ENCODE data around the gene CORO2A.

CORO2A gene

GRCh38 chr9:98171176-98171925 lies 21.1 kb downstream of the CORO2A start:
- DNase-seq (ENCODE audit: low read depth), result no peak

GRCh38 chr9:98168941-98169488 lies 23.4 kb downstream of the CORO2A start:
- no peak for DNase-seq (ENCODE audit: low read depth)

DNA sequence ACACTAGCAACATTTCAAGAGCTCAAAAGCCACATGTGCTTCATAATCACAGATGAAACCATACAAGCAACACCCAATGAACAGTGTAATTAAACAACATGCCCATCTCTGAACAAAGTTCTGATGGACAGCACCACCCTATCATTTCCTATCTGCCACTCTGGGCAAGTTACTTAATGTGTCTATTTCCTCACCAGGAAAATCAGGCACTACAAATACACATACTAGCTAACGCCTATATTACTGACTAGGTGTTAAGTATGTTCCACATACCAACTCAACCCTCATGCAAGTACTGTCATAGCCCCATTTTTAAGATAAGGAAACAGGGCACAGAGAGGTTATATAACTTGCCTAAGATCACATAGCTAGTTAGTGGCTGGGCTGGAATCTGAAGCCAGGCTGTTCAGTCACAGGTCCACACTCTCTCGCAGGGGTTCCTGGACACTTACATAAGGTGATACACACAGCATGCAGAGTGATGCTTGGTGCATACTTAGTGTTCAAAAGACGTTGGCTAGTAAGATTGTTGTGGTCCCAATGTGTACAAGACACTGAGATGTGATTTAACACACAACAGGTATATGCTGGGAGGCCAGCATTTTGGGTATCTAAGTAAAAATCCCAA lies 24.2 kb downstream of the CORO2A start:
- no peak for DNase-seq (ENCODE audit: low read depth)

- no peak for DNase-seq (ENCODE audit: low read depth)
Measured at GRCh38 chr9:98164912-98165311, 27.5 kb downstream of the CORO2A start.

DNA sequence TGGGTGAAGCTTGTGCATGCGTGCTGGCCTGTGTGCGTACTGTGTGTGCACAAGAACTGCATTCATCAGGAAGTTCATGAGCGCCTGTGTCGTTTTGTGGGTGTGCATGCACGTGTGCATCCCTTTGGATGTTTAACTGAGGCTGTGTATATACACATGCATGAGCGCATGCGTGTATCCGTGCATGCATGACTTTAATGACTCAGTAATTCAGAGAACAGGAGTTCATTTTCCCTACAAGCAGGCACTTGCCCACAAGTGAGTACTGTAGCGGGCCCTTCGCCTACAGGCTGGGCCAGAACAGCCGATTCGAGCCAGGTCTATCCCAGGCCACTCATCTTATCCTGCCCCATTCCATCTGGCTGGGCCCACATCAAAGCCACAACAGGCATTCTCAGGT lies 29.8 kb downstream of the CORO2A start:
- DNase-seq (ENCODE audit: low read depth), result no peak

DNA sequence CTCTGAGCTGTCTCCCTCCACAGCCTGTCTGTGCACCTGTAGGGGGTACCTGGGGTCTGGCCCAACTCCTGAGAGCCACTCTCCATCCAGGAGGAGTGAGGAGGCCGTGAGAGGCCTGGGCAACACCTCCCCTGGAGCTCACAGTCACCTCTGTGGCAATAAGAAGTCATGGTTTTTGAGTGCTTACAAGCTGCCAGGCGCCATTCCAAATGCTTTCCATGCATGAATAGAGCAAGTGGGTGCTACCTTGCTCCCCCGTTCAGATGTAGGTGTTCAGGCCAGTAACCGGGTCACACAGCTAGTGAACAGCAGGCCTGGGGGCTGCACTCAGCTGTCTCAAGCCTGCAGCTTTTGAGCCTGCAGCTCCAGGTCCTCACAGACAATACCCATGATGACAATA lies 30.6 kb downstream of the CORO2A start:
- DNase-seq (ENCODE audit: low read depth), result no peak

DNA sequence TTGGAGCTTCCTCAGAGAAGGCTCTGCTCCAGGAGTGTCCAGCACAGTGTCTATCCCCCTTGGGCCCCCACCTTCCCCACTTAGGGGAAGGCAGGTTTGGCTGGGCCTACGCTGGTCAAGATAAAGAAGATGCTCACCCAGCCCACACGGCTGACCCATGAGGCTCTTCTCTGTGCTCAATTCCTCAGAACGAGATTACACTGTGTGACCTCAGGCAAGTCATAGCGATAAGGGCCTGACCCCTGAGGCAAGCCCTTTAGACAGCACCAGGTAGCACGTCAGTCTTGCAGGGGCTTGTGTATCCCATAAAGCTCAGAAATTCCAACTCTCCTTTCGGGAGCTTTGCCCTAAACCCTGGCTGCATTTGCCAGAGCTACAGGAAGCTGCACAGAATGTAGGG lies 32.6 kb downstream of the CORO2A start:
- DNase-seq (ENCODE audit: low read depth), result no peak

DNA sequence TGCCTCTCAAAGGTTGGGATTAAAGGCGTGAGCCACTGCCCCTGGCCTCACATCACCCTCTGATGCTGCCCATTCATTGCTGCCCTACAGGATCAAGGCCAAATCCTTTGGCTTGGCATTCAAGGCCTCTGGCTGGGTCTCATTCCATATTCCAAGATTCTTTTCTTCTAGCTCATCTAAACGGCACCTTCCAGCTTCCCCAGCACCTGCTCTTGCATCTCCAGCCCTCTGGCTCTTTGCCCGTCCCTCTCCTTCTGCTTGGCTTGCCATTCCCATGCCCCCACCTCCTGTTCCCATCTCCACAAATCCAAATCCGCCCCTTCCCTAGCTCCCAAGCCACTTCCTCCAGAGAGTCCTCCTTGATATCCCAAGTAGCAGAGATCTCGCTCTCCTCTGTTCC lies 33.1 kb downstream of the CORO2A start:
- no peak for DNase-seq (ENCODE audit: low read depth)

DNA sequence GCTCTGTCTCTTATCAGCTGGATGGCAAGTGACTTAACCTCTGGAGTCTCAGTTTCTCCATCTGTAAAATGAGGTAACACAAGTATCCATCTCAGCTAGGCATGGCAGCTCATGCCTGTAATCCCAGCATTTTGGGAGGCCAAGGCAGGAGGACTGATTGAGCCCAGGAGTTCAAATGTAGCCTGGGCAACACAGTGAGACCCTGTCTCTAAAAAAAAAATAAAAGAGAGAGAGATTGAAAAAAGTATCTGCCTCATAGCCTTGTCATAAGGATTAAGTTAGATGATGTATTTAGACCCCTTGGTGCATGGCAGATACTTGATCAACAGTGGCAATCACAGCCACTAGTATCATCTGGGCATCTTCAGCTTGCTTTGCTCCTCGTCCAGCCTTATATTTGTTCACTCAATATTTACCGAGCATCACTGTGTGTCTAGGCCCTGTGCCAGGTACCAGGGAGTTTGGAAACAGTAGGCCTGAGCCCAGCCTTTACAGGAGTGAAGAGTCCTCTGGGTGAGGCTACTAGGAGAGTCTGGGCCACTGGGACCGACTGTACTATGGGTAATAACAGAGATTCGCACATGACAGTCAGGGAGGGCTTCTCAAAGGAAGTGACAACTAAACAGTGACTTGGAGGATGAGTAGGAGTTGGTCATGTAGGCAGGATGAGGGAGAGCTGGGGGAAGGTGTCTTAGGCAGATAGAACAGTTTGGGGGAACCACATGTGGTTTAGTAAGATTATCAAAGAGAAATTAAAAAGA lies 34.2 kb downstream of the CORO2A start:
- DNase-seq (ENCODE audit: low read depth), result no peak

DNA sequence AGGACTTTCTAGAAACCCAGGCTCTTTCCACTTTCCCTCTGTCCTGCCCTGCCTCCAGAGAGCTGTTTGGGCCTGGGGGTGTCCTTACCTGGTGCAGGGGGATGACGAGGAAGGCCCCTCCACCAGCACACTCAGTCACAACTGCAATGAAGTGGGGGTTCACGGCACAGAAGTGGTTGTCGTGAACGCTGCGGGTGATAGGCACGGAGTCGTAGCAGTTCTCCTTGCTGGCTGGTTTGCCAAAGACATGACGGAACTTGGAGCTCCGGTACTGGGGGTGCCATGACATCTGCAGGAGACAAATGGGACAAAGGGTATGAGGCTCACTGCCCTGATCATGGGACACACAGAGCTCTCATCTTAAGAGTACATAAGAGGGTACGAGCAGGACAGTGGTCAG lies 35.1 kb downstream of the CORO2A start:
- DNase-seq (ENCODE audit: low read depth), result no peak

GRCh38 chr9:98154678-98155077 lies 37.8 kb downstream of the CORO2A start:
- DNase-seq (ENCODE audit: low read depth), result no peak

DNA sequence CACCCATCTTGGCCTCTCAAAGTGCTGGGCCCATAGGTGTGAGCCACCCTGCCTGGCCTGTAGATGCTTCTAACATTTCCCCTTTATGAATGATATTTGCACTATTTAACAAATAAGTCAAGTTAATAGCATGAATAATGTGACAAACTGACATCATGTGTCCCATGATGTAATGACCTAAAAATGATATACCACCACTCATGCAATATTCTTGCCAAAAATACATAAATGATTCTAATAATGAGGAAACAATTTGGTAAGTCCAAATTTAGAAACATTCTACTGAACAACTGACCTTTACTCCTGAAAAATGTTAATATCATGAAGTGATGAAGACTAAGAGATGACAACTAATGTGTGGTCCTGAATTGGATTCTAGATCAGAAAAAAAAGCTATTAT lies 39.9 kb downstream of the CORO2A start:
- no peak for DNase-seq (ENCODE audit: low read depth)

- no peak for DNase-seq (ENCODE audit: low read depth)
Measured at GRCh38 chr9:98150721-98151120, 41.7 kb downstream of the CORO2A start.

- DNase-seq (ENCODE audit: low read depth), result no peak
Measured at GRCh38 chr9:98150164-98150563, 42.3 kb downstream of the CORO2A start.

DNA sequence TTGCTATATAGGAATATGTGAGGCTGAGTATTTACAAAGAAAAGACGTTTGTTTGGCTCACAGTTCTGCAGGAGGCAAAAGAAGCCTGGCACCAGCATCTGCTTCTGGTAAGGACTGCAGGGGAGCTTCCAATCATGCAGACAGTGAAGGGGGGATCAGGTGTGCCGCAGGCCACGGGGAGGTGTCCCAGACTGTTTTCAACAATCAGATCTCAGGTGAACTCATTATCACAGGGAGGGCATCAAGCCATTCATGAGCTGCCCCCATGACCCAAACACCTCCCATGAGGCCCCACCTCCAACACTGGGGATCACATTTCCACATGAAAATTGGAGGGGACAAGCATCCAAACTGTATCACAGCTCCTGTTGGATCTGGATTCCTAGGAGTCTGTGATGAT lies 43.0 kb downstream of the CORO2A start:
- no peak for DNase-seq (ENCODE audit: low read depth)

DNA sequence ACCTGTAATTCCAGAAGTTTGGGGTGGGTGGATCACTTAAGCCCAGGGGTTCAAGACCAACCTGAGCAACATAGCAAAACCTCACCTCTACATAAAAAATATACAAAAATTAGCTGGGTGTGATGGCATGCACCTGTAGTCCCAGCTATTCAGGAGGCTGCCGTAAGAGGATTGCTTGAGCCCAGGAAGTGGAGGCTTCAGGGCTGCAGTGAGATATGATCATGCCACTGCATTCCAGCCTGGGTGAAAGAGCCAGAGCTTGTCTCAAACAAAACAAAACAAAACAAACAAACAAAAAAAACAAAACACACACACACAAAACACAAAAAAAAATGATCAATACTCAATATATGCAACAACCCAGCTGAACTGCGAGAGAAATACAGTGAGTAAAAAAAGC lies 44.0 kb downstream of the CORO2A start:
- no peak for DNase-seq (ENCODE audit: low read depth)

DNA sequence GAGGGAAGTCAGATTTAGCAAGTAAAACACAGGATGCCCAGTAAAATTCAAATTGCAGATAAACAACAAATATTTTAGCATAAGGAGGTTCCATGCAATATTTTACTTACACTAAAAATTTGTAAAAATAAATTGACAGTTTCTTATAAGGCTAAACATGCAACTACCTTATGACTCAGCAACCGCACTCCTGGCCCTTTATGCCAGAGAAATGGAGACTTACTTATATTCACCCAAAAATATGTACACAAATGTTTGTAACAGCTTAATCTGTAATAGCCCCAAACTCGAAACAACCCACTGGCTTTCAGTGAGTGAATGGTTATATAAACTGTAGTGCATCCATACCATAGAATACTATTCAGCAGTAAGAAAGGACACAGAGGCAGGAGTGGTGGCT lies 44.9 kb downstream of the CORO2A start:
- no peak for DNase-seq (ENCODE audit: low read depth)

DNA sequence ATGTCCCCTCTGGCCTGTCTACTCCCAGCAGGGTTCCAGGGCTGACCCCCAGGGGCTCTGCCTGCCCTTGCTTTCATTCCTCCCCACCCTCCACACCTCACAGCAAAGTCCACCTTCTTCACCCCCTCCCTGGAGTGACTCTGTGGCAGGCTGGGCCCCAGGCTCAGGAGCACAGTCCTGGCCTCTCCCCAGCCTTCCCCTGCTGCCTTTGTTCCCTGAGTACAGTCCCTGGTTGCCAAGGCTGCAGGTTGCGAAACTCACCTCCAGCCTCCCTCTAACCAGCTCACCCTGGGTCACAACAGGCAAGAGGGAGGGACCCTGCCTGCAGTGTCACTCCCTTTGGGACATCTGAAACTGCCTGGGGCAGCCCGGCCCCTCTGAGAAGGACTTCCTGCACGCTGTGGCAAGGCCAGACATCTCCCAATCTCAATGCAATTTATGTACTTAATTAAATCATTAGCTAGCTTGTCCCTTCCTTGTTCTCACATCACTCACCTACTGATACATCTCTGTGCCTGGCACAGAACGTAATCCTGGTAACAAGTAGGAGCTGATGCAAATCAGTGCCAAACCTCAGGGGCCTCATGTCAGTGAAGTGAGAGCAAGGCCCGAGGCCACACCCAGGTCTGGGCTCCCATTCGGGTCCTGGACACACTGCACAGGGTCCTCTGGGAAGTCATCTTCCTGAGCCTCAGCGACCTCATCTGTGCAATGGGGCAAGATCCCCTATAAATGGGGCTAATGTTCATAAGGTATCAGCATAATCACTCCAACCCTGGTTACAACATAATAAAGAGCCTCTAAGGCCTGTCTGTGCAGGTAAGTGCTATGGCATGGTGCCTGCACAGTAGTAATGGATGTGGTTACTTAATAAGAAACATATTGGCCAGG lies 46.1 kb downstream of the CORO2A start:
- DNase-seq (ENCODE audit: low read depth), result no peak

DNA sequence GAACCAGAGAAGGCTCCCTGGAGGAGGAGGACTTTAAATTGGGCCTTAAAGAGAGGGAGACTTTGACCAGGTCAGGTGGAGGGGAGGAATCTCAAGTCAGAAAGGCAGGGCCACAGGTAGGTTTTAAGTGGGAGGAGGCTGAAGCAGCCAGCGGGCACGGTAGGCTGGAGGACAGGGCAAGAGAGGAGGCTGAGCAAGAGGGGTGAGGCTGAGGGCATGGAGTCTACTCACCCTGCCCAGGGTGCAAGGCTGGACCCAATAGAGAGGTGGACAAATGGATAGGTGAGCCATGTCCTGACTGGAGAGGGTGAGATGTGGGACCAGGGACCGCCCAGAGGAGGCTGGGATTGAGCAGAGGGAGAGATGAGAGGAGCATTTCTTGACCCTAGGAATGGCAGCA lies 47.8 kb downstream of the CORO2A start:
- no peak for DNase-seq (ENCODE audit: low read depth)

DNA sequence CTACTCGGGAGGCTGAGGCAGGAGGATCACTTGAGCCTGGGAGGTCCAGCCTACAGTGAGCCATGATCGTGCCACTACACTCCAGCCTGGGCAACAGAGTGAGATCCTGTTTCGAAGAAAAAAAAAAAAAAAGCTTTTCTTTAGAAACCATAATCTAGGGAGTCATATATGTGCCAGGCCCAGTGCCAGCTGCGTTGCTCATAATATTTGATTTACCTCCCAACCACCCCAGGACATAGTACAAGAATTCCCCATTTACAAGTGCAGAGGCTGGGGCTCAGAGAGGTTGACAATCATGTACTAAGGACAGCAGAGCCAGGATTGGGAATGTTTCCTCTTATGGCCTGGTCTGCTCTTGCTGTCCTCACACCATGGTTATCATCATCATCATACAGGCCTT lies 48.4 kb downstream of the CORO2A start:
- no peak for DNase-seq (ENCODE audit: low read depth)

GRCh38 chr9:98142925-98143481 lies 49.4 kb downstream of the CORO2A start:
- no peak for DNase-seq (ENCODE audit: low read depth)

Measured in HS-27A (cell line).